Gastroesophageal sphincter (tissue), 3 donors: Measurements from ENCODE around the gene BRCA1.

Source experiments
- CTCF ChIP-seq, 4 experiments: fragments of 200-600 bp in 2 of 4; fragments of 450-650 bp in 2 of 4; sonication (generic) in 1 of 4; IDR thresholded peaks; one replicate each; pipeline ENCODE4 v1.5.1; 2017 to 2019; ENCODE audit warnings: antibody characterized with exemption in 4 of 4, mild to moderate bottlenecking in 2 of 4, moderate library complexity in 2 of 4
- EP300 ChIP-seq: sonication (generic); formaldehyde crosslinking; IDR thresholded peaks from one replicate; pipeline ENCODE4 v1.6.1; 2017; ENCODE audit warnings: antibody characterized with exemption, mild to moderate bottlenecking

GRCh38 chr17:43068570-43069367 lies 56.4 kb downstream of the BRCA1 start:
- no peak for TF ChIP-seq CTCF (IDR thresholded peaks at IDR 0.05)
- TF ChIP-seq EP300, result no peak
